Middle frontal gyrus (tissue), 1 donor: ENCODE results near the gene KIF25.

ENCODE experiments used
- DNase-seq: peaks from one replicate; pipeline ENCODE4 v3.0.0-alpha.2; 2015; ENCODE audit warnings: low spot score; ENCODE audit errors: extremely low spot score

KIF25 gene

GRCh38 chr6:168086616-168087015 is 89.1 kb downstream of the KIF25 start:
- no peak for DNase-seq

GRCh38 chr6:168087436-168088160 is 90.1 kb downstream of the KIF25 start:
- DNase-seq, result no peak

- no peak for DNase-seq
These were observed 90.9 kb downstream of the KIF25 start for GRCh38 chr6:168088161-168089053.

GRCh38 chr6:168089186-168090063 is 92.0 kb downstream of the KIF25 start:
- DNase-seq, result no peak

- DNase-seq, result no peak
These were observed 92.7 kb downstream of the KIF25 start for GRCh38 chr6:168090064-168090690.

GRCh38 chr6:168090706-168091105 is 93.2 kb downstream of the KIF25 start:
- no peak for DNase-seq

- DNase-seq, result no peak
These were observed 94.2 kb downstream of the KIF25 start for GRCh38 chr6:168091381-168092264.

- no peak for DNase-seq
These were observed 95.1 kb downstream of the KIF25 start for GRCh38 chr6:168092541-168092940.

GRCh38 chr6:168093071-168093505 is 95.6 kb downstream of the KIF25 start:
- DNase-seq, result no peak

GRCh38 chr6:168093634-168094033 is 96.2 kb downstream of the KIF25 start:
- no peak for DNase-seq
